Measurements from ENCODE around the gene PATE1.

Gene PATE1

GRCh38 chr11:125797641-125798040 lies 51.6 kb downstream of the PATE1 start:
- FAIRE-seq, result no peak

Data from A204.1 (cell line).